HG02840 (cell line): ENCODE measurements around the gene MARF1.
"Not testable (repeated sequence)": the region's sequence is repeated elsewhere in the genome, so short reads cannot be mapped to it uniquely, and the experiment has no call there.

ENCODE experiments used
- ATAC-seq: cut with Tn5 transposase; IDR thresholded peaks from one replicate; pipeline ENCODE4 v1.9.1; 2021; ENCODE audit warnings: mild to moderate bottlenecking, moderate library complexity, moderate number of reproducible peaks; ENCODE audit not compliant: unreplicated experiment, low FRiP score

MARF1 gene

GRCh38 chr16:15573896-15574613, 68.9 kb downstream of the MARF1 start:
- ATAC-seq = not testable (repeated sequence)

DNA sequence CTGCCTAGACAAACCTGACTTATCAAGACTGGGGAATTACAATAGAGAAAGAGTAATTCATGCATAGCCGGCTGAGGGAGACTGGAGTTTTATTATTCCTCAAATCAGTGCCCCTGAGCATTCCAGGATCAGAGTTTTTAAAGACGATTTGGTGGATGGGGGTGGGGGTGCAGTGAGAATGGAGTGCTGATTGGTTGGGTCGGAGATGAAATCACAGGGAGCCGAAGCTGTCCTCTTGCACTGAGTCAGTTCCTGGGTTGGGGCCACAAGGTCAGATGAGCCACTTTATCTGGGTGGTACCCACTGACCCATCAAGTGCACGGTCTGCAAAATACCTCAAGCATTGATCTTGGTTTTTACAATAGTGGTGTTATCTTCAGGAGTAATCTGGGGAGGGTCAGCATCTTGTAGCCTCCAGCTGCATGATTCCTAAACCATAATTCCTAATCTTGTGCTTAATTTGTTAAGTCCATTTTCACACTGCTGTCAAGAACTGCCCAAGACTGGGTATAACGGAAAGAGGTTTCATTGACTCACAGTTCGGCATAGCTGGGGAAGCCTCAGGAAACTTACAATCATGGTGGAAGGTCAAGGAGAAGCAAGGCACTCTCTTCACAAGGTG, 69.6 kb downstream of the MARF1 start:
- ATAC-seq = no peak

GRCh38 chr16:15572329-15573001, 70.5 kb downstream of the MARF1 start:
- ATAC-seq = no peak

DNA sequence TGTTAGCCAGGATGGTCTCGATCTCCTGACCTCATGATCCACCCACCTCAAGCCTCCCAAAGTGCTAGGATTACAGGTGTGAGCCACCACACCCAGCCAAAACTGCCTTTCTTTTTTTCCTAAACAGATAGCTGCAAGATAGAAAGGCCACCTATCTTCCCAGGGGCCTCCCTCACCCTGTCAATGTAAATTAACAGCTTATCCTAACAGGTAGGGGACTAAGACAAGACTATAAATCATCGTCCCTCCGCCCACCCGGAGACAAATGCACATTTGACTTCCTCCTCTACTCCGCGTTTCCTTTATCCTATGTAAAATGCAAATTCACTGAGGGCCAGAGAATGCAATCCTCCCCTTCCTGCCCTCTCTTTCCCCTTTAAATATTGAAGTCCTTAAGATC, 71.4 kb downstream of the MARF1 start:
- ATAC-seq = no peak

DNA sequence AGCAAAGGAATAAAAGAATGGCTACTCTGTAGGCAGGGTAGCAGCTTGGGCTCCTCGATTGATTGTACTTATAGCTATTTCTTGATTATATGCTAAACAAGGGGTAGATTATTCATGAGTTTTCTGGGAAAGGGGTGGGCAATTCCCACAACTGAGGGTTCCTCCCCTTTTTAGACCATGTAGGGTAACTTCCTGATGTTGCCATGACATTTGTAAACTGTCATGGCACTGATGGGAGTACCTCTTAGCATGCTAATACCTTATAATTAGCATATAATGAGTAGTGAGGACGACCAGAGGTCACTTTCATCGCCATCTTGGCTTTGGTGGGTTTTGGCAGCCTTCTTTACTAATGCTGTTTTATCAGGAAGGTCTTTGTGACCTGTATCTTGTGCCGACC, 72.3 kb downstream of the MARF1 start:
- not testable (repeated sequence) for ATAC-seq

- ATAC-seq = no peak
Observed at GRCh38 chr16:15567823-15568222, 75.1 kb downstream of the MARF1 start.

DNA sequence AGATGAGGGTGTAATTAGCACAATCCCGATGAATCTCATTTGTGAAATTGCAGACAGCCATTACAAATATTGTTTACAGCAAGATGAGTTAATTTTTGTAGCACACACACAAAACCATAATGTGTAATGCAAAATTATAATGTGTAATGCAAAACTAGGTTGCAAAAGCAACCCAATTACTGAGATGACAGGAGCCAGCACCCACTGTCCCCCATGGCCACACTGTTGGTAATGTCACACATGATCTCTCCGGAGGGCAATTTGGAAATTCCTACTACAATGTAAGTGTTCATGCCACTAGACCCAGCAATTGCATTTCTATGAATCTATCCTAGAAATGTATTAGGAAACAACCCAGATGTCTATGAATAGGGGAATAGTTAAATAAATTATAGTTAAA, 76.9 kb downstream of the MARF1 start:
- ATAC-seq = no peak

DNA sequence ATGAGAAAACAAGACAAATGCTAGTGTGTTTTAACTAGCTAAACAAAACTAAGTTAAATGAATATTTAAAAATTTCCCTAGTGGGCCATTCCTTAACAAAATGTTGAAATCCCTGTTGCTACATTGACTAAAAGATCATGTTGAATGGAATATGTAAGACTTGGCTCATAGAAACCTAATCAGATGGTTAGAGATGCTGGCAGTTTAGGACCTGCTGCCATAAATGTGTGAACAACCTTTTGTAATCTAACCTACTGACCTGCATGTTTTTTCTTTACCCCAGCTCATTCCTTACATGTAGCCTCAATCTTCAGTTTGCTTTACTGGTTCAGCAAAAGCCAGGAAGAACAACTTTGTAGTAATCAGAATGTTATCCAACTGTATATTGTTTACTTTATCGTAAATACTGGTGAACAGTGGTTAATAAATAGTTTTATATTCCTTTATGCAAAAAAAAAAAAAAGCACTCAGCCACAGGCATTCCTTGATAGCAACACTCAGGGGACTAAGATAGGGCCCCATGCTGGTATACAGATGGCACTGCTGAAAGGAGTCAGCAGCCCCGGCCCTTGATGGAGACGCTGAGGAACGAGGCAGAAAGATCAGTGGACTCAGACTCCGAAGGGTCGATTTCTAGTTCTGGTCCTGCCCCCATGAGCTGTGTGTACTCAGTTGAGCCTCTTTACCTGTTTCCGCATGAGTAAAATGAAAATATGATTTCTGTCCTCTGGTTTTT, 78.2 kb downstream of the MARF1 start:
- ATAC-seq = no peak

GRCh38 chr16:15559176-15559575, 83.8 kb downstream of the MARF1 start:
- ATAC-seq = no peak

DNA sequence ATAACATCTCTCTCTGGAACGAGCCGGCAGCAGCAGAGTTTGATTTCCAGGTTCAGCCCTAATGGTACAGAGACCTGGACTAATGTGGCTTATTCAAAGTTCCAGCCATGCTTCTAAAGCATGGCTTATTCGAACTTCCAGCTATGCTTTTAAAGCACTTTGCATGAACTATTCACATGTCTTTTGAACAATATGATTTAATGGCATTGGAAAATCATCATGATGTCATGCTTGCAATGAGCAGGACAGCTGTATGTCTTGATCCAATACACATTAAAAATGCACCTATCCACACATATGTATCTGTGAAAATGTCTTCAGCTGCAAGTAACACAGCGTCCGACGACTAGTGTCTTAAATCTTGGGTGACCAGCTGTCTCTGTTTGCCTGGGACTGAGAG, 85.7 kb downstream of the MARF1 start:
- no peak for ATAC-seq

DNA sequence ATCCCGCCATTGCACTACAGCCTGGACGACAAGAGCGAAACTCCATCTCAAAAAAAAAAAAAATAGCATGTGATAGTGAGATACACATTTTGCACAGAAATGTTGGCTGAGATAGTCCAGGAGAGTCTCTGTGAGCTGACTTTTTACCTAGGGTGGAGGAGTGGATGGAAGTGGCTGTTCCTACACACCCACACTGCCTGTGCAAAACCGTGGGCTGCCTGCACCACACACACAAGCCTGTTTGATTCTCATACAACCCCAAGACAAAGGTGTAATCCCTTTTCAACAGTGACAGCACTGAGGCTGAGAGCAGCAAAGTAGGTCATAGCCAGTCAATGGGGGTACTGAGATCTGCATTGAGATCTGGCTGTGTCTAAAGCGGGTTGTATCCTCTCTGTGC, 86.8 kb downstream of the MARF1 start:
- ATAC-seq = no peak

- no peak for ATAC-seq
Observed at GRCh38 chr16:15553313-15554088, 89.5 kb downstream of the MARF1 start.

DNA sequence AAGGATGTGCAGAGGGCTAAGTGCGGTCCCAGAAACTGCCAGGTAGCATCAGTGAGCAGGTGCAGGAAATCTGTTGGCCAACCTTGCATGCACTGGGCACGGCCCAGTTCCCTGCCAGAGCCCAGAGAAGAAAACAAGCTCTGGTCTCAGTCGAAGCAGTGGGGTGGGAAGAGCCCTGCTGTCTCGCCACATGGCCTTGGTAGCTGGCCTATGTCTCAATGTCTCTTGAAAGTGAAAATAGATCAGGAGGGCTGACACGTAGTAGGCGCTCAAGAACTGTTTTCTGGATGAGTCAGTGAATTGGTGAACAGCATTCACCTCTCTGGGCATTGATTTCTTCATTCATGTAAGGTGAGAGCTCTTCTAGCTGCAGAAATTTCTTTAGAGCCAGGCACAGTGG, 90.4 kb downstream of the MARF1 start:
- ATAC-seq = no peak

DNA sequence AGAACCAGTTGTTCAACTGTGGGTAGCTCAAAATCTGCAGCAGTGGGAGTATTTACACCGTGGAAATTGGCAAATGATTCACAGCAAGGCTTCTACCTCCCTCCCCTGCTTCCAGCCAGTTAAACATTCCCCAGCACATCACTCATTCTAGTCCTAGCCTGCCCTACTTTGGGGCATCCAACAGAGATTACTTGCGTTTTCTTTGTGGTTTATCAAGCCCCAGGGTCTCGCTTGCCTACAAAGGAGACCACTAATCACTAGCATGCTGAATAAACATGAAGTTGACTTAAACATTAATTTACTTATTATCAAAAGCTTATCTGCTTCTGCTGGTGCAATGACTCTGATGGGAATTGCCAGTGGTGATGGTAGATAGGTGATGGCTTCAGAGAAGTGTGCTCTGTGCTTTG, 94.5 kb downstream of the MARF1 start:
- no peak for ATAC-seq

DNA sequence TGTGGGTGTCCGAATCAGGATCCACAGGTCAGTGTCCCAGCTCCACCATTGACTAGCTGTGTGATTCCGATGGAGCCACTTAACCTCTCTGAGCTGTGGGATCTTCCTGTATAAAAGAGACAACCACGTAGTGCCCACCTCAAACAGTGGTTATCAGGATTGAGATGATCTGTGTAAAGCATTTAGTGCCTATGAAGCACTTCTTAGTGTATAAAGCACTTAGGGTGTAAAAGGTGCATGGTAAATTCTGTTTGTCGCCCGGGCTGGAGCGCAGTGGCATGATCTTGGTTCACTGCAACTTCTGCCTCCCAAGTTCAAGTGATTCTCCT, 95.2 kb downstream of the MARF1 start:
- ATAC-seq = no peak

DNA sequence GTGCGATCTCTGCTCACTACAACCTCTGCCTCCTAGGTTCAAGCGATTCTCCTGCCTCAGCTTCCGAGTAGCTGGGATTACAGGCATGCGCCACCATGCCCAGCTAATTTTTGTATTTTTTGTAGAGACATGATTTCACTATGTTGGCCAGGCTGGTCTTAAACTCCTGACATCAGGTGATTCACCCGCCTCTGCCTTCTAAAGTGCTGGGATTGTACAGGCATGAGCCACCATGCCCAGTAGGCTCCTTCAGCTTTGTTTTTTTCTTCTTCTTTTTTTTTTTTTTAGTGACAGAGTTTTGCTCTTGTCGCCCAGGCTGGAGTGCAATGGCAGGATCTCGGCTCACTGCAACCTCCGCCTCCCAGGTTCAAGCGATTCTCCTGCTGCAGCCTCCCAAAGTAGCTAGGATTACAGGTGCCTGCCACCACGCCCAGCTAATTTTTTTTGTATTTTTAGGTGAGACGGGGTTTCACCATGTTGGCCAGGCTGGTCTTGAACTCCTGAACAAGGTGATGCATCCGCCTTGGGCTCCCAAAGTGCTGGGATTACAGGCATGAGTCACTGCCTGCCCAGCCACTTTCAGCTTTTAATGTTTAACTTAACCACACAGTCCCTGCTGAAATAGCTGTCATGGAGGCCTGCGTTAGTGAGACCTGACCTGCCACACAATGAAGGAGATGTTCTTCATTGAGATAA, 95.7 kb downstream of the MARF1 start:
- not testable (repeated sequence) for ATAC-seq

- no peak for ATAC-seq
Observed at GRCh38 chr16:15545544-15545943, 97.4 kb downstream of the MARF1 start.

GRCh38 chr16:15544405-15544804, 98.5 kb downstream of the MARF1 start:
- no peak for ATAC-seq
